Measurements from ENCODE around the gene GLMN. TPM values are rescaled to one million over a fixed set of nuclear protein-coding genes. Genes with fewer than 3 reads are reported as not detected.

The GLMN gene, protein sequence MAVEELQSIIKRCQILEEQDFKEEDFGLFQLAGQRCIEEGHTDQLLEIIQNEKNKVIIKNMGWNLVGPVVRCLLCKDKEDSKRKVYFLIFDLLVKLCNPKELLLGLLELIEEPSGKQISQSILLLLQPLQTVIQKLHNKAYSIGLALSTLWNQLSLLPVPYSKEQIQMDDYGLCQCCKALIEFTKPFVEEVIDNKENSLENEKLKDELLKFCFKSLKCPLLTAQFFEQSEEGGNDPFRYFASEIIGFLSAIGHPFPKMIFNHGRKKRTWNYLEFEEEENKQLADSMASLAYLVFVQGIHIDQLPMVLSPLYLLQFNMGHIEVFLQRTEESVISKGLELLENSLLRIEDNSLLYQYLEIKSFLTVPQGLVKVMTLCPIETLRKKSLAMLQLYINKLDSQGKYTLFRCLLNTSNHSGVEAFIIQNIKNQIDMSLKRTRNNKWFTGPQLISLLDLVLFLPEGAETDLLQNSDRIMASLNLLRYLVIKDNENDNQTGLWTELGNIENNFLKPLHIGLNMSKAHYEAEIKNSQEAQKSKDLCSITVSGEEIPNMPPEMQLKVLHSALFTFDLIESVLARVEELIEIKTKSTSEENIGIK
- total RNA-seq (10 to 100 TPM; 14.8 to 16.3 TPM), polyA plus RNA-seq (10 to 100 TPM in 1 of 3 donors, 1 to 10 TPM in 2; 6.3 to 11.7 (median 9.4) TPM), total RNA-seq (8.2 to 37.0 (median 17.5) reads per million in 6 experiments)

DNA sequence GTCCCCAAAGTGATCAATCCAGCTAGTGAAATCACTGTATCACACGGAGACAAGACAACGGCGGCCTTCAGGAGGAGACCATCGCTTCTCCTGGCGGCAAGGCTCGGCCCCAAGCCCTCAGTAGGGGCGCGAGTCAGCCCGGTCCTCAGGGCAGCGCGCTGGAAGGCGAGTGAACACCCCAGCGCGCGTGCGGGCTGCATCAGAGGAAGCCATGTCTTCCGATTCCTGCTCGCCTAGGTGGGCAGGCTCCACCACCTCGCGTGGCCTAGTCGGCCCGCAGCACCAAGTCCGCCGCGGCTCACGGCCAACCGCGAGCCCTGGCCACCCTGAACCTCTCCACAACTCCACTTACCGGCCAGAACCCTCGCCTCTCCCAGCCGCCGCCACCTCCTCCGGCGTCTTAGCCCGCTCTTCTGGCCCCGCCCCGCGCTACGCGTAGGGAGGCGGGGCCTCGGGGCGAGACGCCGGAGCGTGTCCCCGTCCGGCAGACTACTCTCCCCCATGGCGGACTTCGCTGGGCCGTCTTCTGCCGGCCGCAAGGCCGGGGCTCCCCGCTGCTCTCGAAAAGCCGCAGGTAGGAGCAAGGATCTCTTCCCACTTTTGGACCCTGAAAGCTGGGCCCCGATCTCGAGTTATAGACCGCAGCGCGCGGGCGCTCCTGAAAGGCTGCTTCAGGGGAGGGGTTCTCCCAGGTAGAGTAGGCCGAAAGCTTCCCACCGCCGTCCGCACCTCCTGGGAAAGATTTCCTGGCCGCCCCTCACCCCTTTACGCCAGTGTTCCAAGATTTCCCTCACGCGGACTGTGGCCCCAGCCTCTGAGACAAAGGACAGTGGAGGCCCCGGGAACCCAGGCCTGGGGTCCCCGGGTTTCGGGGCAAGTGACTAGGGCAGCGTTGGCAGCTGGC lies at the start of gene GLMN, which contains the start of gene RPAP2:
Gene GLMN, minus strand, starts transcription at position 415 of the 904 bp plus-strand sequence. CDS start 988 bp downstream, outside the sequence.
Gene RPAP2, plus strand, starts transcription at position 487 of the 904 bp plus-strand sequence. Its CDS starts 15 bp downstream, at position 502.
- Mint-ChIP-seq H3K9me3 (no peaks in the 10 kb centered on the region), H3K4me3 (peak within 1 kb of the TSS; percentile 96 to 99 (median 98)), H3K4me1 (peaks cover 13 to 52% (median 36%) of the 10 kb centered on the region in 4 donors), H3K27ac (peak within 1 kb of the TSS; percentile 93 to 100 (median 98)), H3K36me3 (peaks cover 8 to 34% (median 13%) of the 10 kb centered on the region in 3 donors), H3K27me3 (no peaks in the 10 kb centered on the region)
- ATAC-seq (peak; percentile 93 to 94), DNase-seq (peak; percentile 47 to 82 (median 69))
- POLR2A ChIA-PET: interaction anchor here (1.3 to 1.8 kb wide), 3 partner anchors 10 to 218 kb away, joined by 5 to 6 read pairs (median 6); no protein-coding TSS in a partner anchor

DNA sequence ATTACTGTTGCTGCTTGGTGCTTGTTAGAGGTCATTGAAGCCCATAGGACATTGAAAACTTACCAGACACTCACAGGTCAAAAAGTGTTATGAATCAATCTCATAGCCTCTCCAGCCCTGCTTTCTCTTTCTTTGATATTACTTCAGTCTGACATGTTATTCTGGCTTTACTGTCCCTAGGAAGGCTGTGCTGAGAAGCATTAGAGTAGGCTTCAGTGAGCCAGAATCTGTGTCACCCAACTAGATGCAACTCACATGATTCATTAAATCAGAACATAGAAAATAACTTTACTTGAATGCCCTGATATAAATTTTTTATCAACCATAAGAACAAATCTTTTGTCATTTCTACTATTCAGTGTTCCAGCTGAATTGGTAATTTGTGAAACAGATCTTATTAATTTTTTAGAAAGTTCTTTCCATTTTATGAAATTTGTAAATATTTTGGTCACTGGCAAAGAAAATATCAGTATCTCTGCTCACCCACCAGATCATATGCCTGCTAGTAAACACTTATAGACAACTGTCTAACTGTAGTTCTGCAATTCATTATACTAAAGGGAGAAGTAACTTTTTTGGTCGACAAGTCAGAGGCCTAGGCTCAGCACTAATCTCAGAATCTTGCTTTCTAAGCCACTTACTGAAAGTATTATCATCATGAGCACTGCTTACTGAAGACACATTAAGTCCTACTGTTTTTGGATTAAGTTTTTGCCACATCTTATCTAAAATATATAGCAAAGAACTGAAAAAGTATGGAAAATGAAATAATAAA lies 48.3 kb upstream of the GLMN start:
- H3K27me3 Mint-ChIP-seq: no peaks in the 10 kb centered on the region
- peaks cover 0 to 4% (median 0%) of the 10 kb centered on the region in 9 donors for H3K9me3 Mint-ChIP-seq
- H3K36me3 Mint-ChIP-seq: peaks cover 12 to 55% (median 34%) of the 10 kb centered on the region in 3 donors
- no peak for DNase-seq
- POLR2A ChIA-PET: no interaction called here
- H3K27ac Mint-ChIP-seq: peak overlapping the region in 2 of 10 donors; percentile 11 to 45
- peaks cover 0 to 8% (median 6%) of the 10 kb centered on the region in 4 donors for H3K4me1 Mint-ChIP-seq
- ATAC-seq: no peak
- H3K4me3 Mint-ChIP-seq: no peak overlapping the region

DNA sequence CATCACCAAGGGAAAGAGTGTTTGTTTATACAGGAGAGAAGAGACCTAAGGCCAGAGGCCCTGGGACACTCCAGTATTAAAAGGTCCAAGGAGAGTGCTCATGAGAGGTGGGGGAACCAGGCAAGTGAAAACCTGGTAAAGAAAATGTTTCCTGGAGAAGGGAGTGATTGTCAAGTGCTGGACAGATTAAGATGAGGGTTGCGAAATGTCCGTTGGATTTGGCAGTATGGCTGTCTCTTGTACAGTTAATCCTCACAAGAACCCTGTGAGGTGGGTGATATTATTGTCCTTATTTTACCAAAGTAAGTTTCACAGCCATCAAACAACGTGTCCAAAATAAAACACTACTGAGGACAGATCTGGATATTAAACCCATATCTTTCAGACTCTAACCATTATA lies 44.3 kb upstream of the GLMN start:
- no peaks in the 10 kb centered on the region for H3K27me3 Mint-ChIP-seq
- no peak for DNase-seq
- no peak overlapping the region for H3K4me3 Mint-ChIP-seq
- POLR2A ChIA-PET: no interaction called here
- no peak overlapping the region for H3K27ac Mint-ChIP-seq
- no peaks in the 10 kb centered on the region for H3K9me3 Mint-ChIP-seq
- peaks cover 1 to 51% (median 19%) of the 10 kb centered on the region in 3 donors for H3K36me3 Mint-ChIP-seq
- no peak for ATAC-seq
- H3K4me1 Mint-ChIP-seq: peaks cover 0 to 3% (median 1%) of the 10 kb centered on the region in 4 donors

DNA sequence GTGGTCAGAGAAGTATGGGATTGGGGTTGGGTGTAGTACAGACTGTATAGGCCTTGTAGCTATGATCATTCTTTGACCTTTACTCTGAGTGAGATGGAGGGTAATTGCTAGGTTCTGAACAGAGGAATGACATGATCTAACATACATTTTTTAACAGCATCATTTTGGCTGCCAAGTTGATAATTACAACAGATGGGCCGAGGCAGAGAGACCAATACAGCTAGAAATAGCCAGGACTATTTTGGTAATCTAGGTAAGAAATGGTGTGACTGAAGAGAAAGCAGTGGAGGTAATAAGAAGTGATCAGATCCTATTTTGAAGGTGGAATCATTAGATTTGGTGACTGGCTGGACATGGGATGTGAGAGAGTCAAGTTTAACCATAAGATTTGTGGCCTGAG lies 43.6 kb upstream of the GLMN start:
- Mint-ChIP-seq H3K27ac (peak overlapping the region in 1 of 10 donors; percentile 67), H3K4me1 (peaks cover 0 to 2% (median 0%) of the 10 kb centered on the region in 4 donors), H3K4me3 (no peak overlapping the region), H3K9me3 (no peaks in the 10 kb centered on the region), H3K36me3 (peaks cover 0 to 46% (median 12%) of the 10 kb centered on the region in 3 donors), H3K27me3 (no peaks in the 10 kb centered on the region)
- DNase-seq (no peak), ATAC-seq (no peak)
- POLR2A ChIA-PET: no interaction called here

DNA sequence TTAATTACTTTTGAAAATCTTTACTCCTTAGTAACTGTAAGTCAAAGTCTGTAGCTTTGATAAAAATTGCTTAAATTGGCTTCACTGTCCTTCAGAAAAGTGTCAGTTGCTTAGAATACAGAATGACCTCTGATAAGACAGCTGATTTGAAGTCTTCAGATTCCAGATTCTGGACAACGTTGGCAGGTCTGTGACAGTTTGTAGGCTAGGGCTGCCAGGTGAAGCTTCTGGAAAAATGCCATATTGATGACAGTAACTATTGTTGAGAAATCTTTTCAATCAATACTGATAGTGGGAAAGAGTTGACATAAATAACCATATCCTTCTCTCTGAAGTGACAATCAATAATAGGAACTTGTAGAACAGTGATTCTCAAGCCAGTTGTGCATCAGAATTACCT lies 41.4 kb upstream of the GLMN start:
- Mint-ChIP-seq H3K36me3 (peaks cover 7 to 46% (median 12%) of the 10 kb centered on the region in 3 donors), H3K4me3 (no peak overlapping the region), H3K9me3 (no peaks in the 10 kb centered on the region), H3K27ac (no peak overlapping the region), H3K4me1 (peaks cover 0 to 2% (median 0%) of the 10 kb centered on the region in 4 donors), H3K27me3 (no peaks in the 10 kb centered on the region)
- DNase-seq (no peak), ATAC-seq (no peak)
- POLR2A ChIA-PET: no interaction called here

DNA sequence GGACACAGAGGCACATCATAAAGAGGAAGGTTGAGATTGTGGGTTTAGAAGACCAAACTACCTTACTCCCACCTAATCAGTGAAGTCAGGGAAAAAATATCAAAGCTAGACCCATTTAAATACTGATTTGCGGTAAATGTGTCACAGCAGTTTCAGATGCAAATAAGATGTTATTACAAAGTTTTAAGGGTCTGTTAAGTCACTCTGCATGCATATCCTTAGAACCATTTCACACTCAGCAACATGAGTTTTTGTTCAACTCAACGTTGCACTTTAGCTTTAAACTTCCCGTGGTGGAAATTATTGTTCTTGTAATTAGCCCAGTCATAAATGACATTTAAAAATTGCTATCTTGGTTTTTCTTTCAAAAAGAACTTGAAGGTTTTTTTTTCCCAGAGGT lies 34.9 kb upstream of the GLMN start:
- no peak overlapping the region for H3K4me3 Mint-ChIP-seq
- peaks cover 5 to 7% (median 7%) of the 10 kb centered on the region in 4 donors for H3K4me1 Mint-ChIP-seq
- POLR2A ChIA-PET: no interaction called here
- DNase-seq (no peak), ATAC-seq (no peak)
- no peaks in the 10 kb centered on the region for H3K27me3 Mint-ChIP-seq
- peaks cover 0 to 5% (median 0%) of the 10 kb centered on the region in 9 donors for H3K9me3 Mint-ChIP-seq
- H3K36me3 Mint-ChIP-seq: peaks cover 11 to 59% (median 44%) of the 10 kb centered on the region in 3 donors
- H3K27ac Mint-ChIP-seq: no peak overlapping the region

DNA sequence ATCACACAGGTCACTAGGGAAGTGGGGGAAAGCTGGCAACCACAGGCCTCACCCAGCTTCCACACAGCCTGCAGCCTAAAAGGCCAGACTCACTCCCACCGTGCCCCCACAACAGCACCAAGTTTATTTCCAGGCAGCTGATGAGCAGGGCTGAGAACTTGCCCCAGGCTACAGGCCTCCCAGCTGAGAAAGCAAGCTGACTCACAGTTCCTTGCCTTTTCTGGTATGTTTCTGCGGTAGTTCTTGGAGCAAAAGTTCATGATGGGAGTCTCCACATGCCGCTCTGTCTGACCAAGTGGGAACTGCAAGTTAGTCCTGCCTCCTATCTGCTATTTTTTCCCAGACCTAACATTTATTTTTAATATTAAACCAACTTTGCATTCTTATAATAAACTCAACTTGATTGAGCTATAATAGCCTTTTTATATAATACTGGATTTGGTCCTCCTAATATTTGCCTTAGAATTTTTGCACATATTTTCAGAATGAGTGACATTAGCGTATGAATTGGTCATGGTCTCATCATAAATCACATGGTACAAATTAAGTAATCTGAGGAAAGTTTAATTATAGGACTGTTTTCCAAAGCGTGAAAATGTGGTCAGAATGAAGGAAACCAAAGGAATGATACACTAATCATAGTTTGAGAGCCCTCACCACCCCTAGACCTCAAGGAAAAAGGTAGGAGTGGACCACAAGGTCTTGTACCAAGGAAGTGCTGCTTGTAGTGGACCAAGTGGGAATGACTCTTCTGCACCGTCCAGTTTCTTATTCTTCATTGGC lies 30.8 kb upstream of the GLMN start:
- Mint-ChIP-seq H3K27me3 (no peaks in the 10 kb centered on the region), H3K27ac (no peak overlapping the region), H3K9me3 (peaks cover 6 to 30% (median 17%) of the 10 kb centered on the region in 9 donors), H3K4me3 (no peak overlapping the region), H3K36me3 (peaks cover 30 to 73% (median 72%) of the 10 kb centered on the region in 3 donors), H3K4me1 (peaks cover 7 to 10% (median 8%) of the 10 kb centered on the region in 4 donors)
- DNase-seq (peak in 1 of 10 donors; percentile 19), ATAC-seq (no peak)
- POLR2A ChIA-PET: interaction anchor here (0.6 to 1.2 kb wide), 2 partner anchors 14 to 16 kb away, joined by 3 to 4 read pairs; no protein-coding TSS in a partner anchor

DNA sequence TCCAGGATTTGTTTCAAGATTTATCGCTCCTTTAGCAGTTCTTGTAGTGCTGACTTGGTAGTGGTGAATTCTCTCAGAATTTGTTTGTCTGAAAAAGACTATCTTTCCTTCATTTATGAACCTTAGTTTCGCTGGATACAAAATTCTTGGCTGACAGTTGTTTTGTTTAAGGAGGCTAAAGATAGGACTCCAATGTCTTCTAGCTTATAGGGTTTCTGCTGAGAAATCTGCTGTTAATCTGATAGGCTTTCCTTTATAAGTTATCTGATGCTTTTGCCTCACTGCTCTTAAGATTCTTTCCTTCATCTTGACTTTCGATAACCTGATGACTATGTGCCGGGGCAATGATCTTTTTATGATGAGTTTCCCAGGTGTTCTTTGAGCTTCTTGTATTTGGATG lies 29.0 kb upstream of the GLMN start:
- H3K36me3 Mint-ChIP-seq: peaks cover 43 to 76% (median 69%) of the 10 kb centered on the region in 3 donors
- H3K27ac Mint-ChIP-seq: peak overlapping the region in 2 of 10 donors; percentile 1 to 27
- no peak for DNase-seq
- no peaks in the 10 kb centered on the region for H3K27me3 Mint-ChIP-seq
- H3K9me3 Mint-ChIP-seq: peaks cover 6 to 30% (median 17%) of the 10 kb centered on the region in 9 donors
- peaks cover 15 to 22% (median 17%) of the 10 kb centered on the region in 4 donors for H3K4me1 Mint-ChIP-seq
- no peak for ATAC-seq
- H3K4me3 Mint-ChIP-seq: peak overlapping the region in 1 of 10 donors; percentile 32
- POLR2A ChIA-PET: interaction anchor here (0.7 kb wide), 1 partner anchor 32 kb away, joined by 3 read pairs; no protein-coding TSS in a partner anchor

DNA sequence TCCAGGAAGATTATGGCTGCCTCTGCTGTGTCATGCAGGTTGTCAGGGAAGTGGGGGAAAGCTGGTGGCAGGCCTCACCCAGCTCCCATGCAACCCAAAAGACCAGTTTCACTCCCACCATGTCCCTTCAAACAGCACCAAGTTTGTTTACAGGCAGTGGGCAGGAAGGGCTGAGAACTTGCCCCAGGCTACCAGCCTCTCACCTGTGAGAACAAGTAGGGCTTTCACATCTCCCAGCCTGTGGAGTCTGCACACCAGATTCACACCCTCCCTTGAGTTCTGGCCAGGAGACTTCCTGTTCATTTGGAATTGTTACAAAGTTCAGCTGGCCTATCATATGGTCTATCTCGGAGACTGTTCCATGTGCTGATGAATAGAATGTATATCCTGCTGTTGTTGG lies 27.9 kb upstream of the GLMN start:
- ATAC-seq (no peak), DNase-seq (no peak)
- Mint-ChIP-seq H3K27me3 (no peaks in the 10 kb centered on the region), H3K9me3 (peaks cover 6 to 30% (median 17%) of the 10 kb centered on the region in 9 donors), H3K4me3 (no peak overlapping the region), H3K4me1 (peaks cover 12 to 22% (median 16%) of the 10 kb centered on the region in 4 donors), H3K36me3 (peaks cover 43 to 76% (median 69%) of the 10 kb centered on the region in 3 donors), H3K27ac (no peak overlapping the region)
- POLR2A ChIA-PET: interaction anchor here (1.0 kb wide), 1 partner anchor 13 kb away, joined by 3 read pairs; no protein-coding TSS in a partner anchor

DNA sequence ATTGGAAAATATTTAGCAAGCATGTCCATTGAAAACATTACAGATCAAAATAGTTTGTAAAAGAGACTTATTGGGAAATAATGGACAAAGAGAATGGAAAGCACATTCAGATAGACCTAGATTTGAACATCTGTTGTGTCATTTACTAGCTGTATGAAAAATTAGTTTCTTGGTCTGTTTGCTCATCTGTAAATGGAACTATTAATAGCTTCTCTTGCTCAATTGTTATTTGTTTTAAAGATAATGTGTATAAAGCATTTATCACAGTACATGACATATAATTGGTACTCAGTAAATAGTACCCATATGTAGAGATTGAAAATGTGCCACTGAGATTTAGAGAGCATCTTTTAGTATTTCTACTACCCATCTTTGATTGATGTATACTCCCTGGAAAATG lies 26.0 kb upstream of the GLMN start:
- peaks cover 43 to 75% (median 67%) of the 10 kb centered on the region in 3 donors for H3K36me3 Mint-ChIP-seq
- ATAC-seq: no peak
- DNase-seq: no peak
- H3K4me1 Mint-ChIP-seq: peaks cover 8 to 16% (median 13%) of the 10 kb centered on the region in 4 donors
- no peak overlapping the region for H3K4me3 Mint-ChIP-seq
- peaks cover 6 to 30% (median 17%) of the 10 kb centered on the region in 9 donors for H3K9me3 Mint-ChIP-seq
- H3K27me3 Mint-ChIP-seq: no peaks in the 10 kb centered on the region
- POLR2A ChIA-PET: no interaction called here
- peak overlapping the region in 4 of 10 donors; percentile 27 to 82 (median 76) for H3K27ac Mint-ChIP-seq
